Mesenchymal stem cell (in vitro differentiated cells and primary cell): ENCODE data around the gene FGF22.

ENCODE experiments used
- DNase-seq: peaks from one replicate; pipeline ENCODE4 v3.0.0-alpha.2; 2013
- H2AFZ ChIP-seq: one replicate; pipeline ENCODE4 v1.6.1; 2013; ENCODE audit warnings: low read depth, mild to moderate bottlenecking, control low read depth, inconsistent platforms, low read length, moderate library complexity
- H2AK5ac ChIP-seq: 2 replicates; pipeline ENCODE4 v1.6.1; 2013; ENCODE audit warnings: low read length, moderate library complexity, mild to moderate bottlenecking, inconsistent platforms; ENCODE audit not compliant: severe bottlenecking
- H2BK120ac ChIP-seq: one replicate; pipeline ENCODE4 v1.6.1; 2013; ENCODE audit warnings: low read depth, mild to moderate bottlenecking, inconsistent platforms, low read length, moderate library complexity
- H2BK12ac ChIP-seq, 2 experiments: one replicate each; pipeline ENCODE4 v1.6.1; 2013; ENCODE audit warnings: inconsistent platforms in 2 of 2, low read length in 2 of 2, mild to moderate bottlenecking in 2 of 2, moderate library complexity in 2 of 2, control low read depth in 1 of 2
- H2BK15ac ChIP-seq: one replicate; pipeline ENCODE4 v1.6.1; 2013; ENCODE audit warnings: mild to moderate bottlenecking, low read depth, inconsistent platforms; ENCODE audit not compliant: poor library complexity, severe bottlenecking
- H2BK5ac ChIP-seq: 2 replicates; pipeline ENCODE4 v1.6.1; 2013; ENCODE audit warnings: low read depth, mild to moderate bottlenecking, low read length, control low read depth, inconsistent platforms; ENCODE audit not compliant: poor library complexity, severe bottlenecking
- H3K14ac ChIP-seq, 2 experiments: one replicate each; pipeline ENCODE4 v1.6.1; 2013; ENCODE audit warnings: inconsistent platforms in 2 of 2, low read length in 2 of 2, control low read depth in 1 of 2, mild to moderate bottlenecking in 1 of 2, moderate library complexity in 1 of 2
- H3K18ac ChIP-seq, 2 experiments: one replicate each; pipeline ENCODE4 v1.6.1; 2013; ENCODE audit warnings: inconsistent platforms in 2 of 2, low read length in 2 of 2, control low read depth in 1 of 2, low read depth in 1 of 2, mild to moderate bottlenecking in 1 of 2
- H3K23ac ChIP-seq, 2 experiments: one replicate each; pipeline ENCODE4 v1.6.1; 2013; ENCODE audit warnings: inconsistent platforms in 2 of 2, low read length in 2 of 2, mild to moderate bottlenecking in 2 of 2, moderate library complexity in 2 of 2, control low read depth in 1 of 2
- H3K27ac ChIP-seq: 2 replicates; pipeline ENCODE4 v1.5.1; 2013; ENCODE audit warnings: mild to moderate bottlenecking, moderate library complexity, low read length, control low read depth, inconsistent platforms; ENCODE audit not compliant: poor library complexity, severe bottlenecking
- H3K27me3 ChIP-seq, 2 experiments: 2 replicates each; pipeline versions ENCODE4 v1.6.1 to v1.7.0; 2013; ENCODE audit warnings: low read length in 2 of 2, mild to moderate bottlenecking in 2 of 2, moderate library complexity in 2 of 2, control low read depth in 1 of 2, inconsistent platforms in 1 of 2; ENCODE audit not compliant: control insufficient read depth in 1 of 2, insufficient read depth in 1 of 2
- H3K36me3 ChIP-seq, 2 experiments: 2 replicates each; pipeline versions ENCODE4 v1.6.1 to v1.7.0; 2013; ENCODE audit warnings: low read length in 2 of 2, control low read depth in 1 of 2, inconsistent platforms in 1 of 2, low read depth in 1 of 2, mild to moderate bottlenecking in 1 of 2; ENCODE audit not compliant: insufficient read depth in 2 of 2, control insufficient read depth in 1 of 2
- H3K4ac ChIP-seq, 2 experiments: one replicate each; pipeline ENCODE4 v1.6.1; 2013; ENCODE audit warnings: inconsistent platforms in 2 of 2, low read length in 2 of 2, mild to moderate bottlenecking in 2 of 2, moderate library complexity in 2 of 2, control low read depth in 1 of 2, low read depth in 1 of 2
- H3K4me1 ChIP-seq: 2 replicates; pipeline ENCODE4 v1.6.1; 2013; ENCODE audit warnings: low read depth, low read length, control low read depth; ENCODE audit not compliant: control insufficient read depth, insufficient read depth
- H3K4me2 ChIP-seq: 2 replicates; pipeline ENCODE4 v1.6.1; 2013; ENCODE audit warnings: low read length, mild to moderate bottlenecking, inconsistent platforms; ENCODE audit not compliant: poor library complexity, severe bottlenecking
- H3K4me3 ChIP-seq, 2 experiments: 2 replicates each; pipeline versions ENCODE4 v1.5.1 to v1.7.0; 2013; ENCODE audit warnings: low read length in 2 of 2, mild to moderate bottlenecking in 2 of 2, control low read depth in 1 of 2, low read depth in 1 of 2; ENCODE audit not compliant: insufficient read depth in 1 of 2
- H3K79me1 ChIP-seq: replicated peaks from 2 replicates; pipeline ENCODE4 v1.6.1; 2013; ENCODE audit warnings: mild to moderate bottlenecking, control low read depth, low read length, inconsistent platforms; ENCODE audit not compliant: poor library complexity, severe bottlenecking
- H3K9ac ChIP-seq: 2 replicates; pipeline ENCODE4 v1.7.0; 2013; ENCODE audit warnings: mild to moderate bottlenecking, low read length, moderate library complexity
- H3K9me3 ChIP-seq: 2 replicates; pipeline ENCODE4 v1.7.0; 2013; ENCODE audit warnings: mild to moderate bottlenecking, low read length; ENCODE audit not compliant: control insufficient read depth
- H4K8ac ChIP-seq: one replicate; pipeline ENCODE4 v1.6.1; 2013; ENCODE audit warnings: inconsistent platforms, mild to moderate bottlenecking, low read length, moderate library complexity
- H4K91ac ChIP-seq: one replicate; pipeline ENCODE4 v1.6.1; 2013; ENCODE audit warnings: mild to moderate bottlenecking, low read length, inconsistent platforms
- WGBS: methylation state at CpG from one replicate; pipeline ENCODE4 v1.1.7; 2013; ENCODE audit warnings: mixed read lengths; 5-methylcytosine and 5-hydroxymethylcytosine counted together

The FGF22 gene

GRCh38 chr19:690203-690602, 50.5 kb downstream of the FGF22 start:
- Histone ChIP-seq H2BK15ac (no peak overlapping the region), H3K14ac (no peak overlapping the region), H3K4ac (no peak overlapping the region), H3K4me3 (no peak overlapping the region), H4K91ac (no peak overlapping the region), H2AK5ac (no peak overlapping the region), H3K18ac (no peak overlapping the region), H3K9me3 (no peaks in the 10 kb centered on the region), H3K27me3 (peaks cover 0 to under 1% of the 10 kb centered on the region in 2 experiments), H2AFZ (no peak overlapping the region), H3K79me1 (no peaks in the 10 kb centered on the region), H2BK5ac (no peak overlapping the region), H2BK12ac (no peak overlapping the region), H3K9ac (no peak overlapping the region), H3K4me2 (no peak overlapping the region), H3K23ac (no peak overlapping the region), H3K36me3 (no peaks in the 10 kb centered on the region), H2BK120ac (no peak overlapping the region), H3K4me1 (peaks cover 2% of the 10 kb centered on the region), H4K8ac (no peak overlapping the region), H3K27ac (no peak overlapping the region)
- DNase-seq: no peak
- WGBS: 73% methylated on average over 18 of the region's 18 CpGs
